EH (cell line): ENCODE results near the gene OR52A1.
A peak's percentile ranks its signal among the peaks of the same experiment; 100 is the strongest.
"Not testable (repeated sequence)": the region's sequence is repeated elsewhere in the genome, so short reads cannot be mapped to it uniquely, and the experiment has no call there.

Experiments used
- DNase-seq: peaks from one replicate; pipeline ENCODE4 v3.0.0-alpha.2; 2015; ENCODE audit warnings: low read depth

The OR52A1 gene

DNA sequence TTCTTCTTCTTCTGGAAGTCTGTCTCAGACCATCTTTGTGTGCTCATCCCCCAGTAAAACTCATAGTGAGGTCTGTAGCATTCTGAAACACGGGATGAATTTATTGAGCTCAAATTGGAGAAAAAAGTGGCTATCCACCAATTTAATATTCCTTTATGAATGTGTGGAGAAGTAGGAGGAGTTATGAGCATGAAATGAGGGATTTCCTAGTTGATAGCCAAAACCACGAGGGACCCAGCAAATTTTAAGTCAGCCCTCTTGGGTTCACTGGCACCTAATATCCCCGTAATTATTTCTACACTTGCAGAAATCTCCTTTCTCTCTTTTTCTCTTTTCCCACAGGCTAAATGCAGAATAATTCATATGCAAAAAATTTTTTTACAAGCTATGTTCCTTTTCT, at the start of gene OR52A1:
Gene OR52A1 (minus strand): TSS at position 101 of the 400 bp plus-strand sequence. CDS start 2,388 bp downstream, outside the sequence.
- DNase-seq: no peak

DNA sequence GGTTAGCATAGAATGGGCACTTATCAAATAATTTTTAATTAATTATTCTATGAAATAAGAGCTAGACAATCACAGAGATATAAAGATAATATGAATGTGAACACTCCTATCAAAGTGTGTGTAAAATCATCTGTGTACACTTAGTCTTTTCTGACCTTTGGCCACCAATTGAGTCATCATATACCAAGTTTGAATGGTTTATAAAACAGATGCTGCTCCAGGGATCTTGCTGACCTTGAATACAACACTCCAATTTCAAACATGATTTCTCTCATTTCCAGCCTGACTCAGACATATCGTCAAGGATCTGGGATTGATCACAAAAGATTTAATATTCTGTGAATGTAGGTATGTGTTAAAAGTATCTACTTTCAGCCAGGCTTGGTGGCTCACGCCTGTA, 48.8 kb upstream of the OR52A1 start:
- no peak for DNase-seq

DNA sequence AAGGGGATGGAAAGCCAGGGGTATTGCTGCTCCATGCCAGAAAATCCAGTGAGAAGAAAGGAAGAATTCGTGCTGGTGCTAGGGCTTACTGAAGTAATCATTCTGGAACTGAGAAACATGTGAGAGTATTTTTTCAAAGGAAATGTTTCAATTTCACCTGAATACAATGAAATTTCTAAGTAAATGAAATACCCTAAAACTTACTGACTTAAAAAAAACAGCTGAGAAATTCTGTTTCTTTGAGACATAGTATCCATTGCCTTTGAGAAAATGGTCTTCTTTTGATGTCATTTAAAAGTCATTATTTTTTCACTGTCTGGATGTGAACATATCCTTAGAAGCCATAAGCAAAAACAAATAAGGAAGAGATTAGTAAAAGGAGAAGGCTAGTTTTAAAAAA, 46.0 kb upstream of the OR52A1 start, which contains the start of gene OR51V1:
Gene OR51V1 (minus strand): TSS at position 101 of the 400 bp plus-strand sequence. CDS start 0 bp downstream, at position 101.
- DNase-seq: no peak

DNA sequence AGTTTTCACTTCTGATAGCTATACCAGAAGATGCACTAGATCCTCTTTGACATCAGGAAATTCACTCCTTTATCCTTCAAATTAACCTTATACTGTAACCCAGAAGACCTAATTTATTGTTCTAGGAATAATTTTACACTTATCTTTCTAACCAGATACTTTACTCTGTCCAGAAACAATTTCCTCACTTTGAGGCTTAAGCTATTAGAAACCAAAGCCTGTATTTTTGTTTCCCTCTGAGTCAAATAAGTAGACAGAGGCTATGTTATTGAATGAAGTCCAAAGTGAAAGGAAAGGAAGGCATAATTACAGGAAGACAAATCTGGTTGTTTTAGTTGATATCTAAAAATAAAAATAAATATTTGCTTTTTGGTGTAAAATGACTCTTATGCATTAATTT, 43.7 kb upstream of the OR52A1 start:
- no peak for DNase-seq

DNA sequence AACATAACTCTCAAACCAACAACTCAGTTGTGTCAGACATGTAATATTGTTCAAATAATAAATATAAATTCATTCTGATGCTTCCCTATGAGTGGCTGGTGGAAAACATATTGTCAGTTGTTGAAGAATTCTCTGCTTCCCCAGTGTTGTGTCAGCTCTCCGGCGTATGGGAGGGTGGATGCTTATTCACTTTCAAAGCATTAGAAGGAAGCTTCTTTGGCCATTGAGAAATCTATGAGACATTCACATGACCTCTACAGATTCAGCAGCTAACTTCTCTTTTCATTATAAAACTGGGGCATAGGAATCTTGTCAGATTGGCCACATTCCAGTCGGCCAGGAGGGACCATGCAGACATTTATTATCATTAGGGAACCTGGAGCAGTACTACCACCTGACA, 43.0 kb upstream of the OR52A1 start:
- DNase-seq: peak; percentile 40

DNA sequence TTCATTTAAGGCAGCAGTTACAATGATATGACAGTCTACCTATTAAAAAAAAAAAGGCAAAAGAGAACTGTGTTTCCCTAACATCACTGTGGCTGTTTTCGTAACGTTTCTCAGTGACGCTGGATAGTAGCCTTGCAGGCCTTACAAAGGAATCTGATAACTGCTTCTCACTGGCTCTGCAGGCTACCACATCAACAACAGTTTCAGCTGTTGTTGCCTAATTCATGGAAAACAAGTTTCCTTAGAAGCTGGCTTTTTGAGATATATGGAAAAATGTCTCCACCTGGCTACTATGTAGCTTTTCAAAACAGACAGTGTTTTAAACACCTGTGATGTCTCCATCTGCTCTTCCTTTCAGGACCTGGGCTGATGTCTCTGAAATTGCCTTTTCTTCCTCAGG, 42.2 kb upstream of the OR52A1 start:
- DNase-seq: no peak

DNA sequence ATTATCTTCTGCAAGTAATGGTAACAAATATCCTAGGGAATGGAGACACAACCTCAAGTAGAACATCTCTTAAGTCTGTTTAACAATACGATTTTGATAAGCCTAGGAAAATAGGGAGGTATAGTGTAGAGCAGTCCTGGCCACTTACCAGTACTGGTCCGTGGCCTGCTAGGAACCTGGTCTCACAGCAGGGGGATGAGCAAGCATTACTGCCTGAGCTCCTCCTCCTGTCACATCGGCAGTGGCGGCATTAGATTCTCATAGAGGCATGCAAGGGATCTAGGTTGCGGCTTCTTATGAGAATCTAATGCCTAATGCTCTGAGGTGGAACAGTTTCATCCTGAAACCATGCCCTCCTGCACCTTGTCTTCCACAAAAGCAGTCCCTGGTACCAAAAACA, 41.5 kb upstream of the OR52A1 start:
- DNase-seq: no peak

DNA sequence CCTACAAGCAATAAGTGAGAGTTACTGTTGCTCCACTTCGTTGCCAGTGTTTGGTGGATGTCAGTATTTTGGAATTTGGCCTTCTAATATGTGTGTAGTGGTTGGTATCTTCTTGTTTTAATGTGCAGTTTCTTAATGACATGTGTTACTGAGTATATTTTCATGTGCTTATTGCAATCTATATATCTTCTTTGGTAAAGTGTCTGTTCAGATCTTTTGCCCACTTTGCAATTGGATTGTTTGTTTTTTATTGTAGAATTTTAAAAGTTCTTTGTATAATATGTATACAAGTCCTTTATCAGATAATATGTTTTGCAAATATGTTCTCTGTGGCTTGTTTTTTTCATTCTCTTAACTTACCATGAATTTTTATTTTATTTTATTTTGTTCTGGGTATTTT, 38.2 kb upstream of the OR52A1 start:
- no peak for DNase-seq

DNA sequence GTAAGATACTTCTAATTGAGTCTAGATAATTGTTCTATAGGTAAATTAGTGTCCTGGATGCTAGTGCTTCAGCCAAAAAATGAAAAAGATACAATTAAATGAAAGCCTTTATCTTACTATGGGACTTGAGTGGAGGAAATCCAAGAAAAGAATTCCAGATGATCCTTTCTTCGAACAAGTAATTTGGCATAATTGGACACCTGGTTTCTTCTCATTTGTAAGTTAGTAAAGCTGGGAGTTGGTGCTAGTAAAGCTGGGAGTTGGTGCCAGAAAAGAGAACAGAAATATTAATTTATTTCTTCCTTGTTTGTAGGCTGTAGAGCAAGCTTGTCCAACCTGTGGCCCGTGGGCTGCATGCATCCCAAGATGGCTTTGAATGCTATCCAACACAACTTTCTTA, 33.6 kb upstream of the OR52A1 start:
- DNase-seq: no peak

DNA sequence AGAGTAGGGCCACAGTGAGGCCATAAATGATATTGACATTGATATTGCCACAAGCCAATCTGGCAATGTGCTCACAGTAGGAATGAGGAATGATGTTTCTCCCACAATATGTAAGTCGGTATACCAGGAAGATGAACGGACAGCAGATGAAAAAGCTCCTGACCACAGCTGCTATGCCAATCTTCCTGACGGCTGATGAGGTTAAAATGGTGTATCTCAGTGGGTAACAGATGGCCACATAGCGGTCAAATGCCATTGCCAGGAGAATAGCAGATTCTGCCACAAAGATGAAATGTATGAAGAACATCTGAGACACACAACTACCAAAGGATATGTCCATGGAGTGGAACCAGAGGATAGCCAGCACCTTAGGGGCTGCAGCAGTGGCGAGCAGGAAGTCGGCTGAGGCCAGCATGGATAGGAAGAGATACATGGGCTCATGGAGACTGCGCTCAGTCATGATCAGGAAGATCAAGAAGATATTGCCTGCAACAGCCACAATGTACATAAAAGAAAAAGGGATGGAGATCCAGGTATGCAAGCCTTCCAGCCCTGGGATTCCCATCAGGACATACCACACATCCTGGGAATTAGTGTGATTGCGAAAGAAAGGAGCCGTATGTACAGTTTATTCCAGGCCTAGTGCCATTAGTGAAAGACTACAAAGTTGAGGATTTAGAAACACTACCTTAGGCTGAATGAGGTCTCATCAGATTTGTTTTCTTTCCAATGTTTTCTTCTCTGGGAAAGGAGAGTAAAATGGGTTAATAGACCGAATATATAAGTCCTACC, 23.7 kb upstream of the OR52A1 start:
- DNase-seq: no peak

DNA sequence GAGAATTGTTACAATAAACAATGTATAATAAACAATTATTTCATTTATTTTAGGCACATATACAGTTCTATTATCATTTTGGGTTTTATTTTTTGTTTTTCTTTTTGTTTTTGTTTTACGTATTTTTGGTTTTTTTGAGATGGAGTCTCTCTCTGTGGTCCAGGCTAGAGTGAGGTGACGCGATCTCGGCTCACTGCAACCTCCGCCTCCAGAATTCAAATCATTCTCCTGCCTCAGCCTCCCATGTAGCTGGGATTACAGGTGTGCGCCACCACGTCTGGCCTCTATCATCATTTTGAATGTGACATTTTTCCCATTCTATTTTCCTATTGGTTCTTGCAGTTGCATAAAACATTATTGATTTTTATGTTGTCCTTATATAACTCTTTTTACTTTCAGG, 20.4 kb upstream of the OR52A1 start:
- no peak for DNase-seq

DNA sequence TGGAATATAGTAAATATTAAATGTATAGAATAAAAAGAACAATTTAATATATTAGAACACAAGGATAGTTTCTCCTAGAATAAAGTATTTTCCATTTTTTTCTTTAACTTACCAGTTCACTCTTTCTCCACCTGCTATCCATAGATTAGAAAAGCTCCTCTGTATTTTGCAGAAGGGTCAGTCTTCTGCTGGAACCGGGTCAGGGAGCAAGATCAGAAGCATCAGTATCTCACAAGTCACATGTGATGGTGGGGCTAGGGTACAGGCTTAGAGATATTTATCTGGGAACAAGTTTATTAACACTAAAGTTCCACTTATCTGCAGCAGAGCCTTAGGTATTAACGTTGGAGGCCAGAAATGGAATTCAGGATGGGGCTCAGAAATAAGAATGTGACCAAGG, 17.3 kb upstream of the OR52A1 start:
- no peak for DNase-seq

DNA sequence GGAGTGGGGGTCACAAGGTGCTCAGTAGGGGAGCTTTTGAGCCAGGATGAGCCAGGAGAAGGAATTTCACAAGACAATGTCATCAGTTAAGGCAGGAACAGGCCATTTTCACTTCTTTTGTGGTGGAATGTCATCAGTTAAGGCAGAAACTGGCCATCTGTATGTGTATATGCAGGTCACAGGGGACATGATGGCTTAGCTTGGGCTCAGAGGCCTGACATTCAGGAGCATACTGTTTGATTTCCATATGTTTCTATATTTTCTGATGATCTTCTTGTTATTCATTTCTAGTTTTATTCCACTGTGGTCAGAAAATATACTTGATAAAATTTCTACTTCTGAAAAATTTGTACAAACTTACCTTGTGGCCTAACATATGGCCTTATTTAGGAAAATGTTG, 11.3 kb upstream of the OR52A1 start:
- not testable (repeated sequence) for DNase-seq

DNA sequence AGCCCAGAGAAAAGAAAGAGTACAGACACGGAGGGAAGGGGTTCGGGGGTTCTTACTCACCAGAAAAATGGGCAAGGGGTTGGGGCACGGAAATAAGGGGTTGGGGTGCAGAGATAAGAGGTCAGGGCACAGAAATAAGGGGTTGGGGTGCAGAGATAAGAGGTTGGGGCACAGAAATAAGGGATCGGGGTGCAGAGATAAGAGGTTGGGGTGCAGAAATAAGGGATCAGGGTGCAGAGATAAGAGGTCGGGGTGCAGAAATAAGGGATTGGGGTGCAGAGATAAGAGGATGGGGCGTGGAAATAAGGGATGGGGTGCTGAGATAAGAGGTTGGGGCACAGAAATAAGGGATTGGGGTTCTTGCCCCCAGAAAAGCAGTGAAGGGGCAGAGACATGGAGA, 10.2 kb upstream of the OR52A1 start:
- not testable (repeated sequence) for DNase-seq

DNA sequence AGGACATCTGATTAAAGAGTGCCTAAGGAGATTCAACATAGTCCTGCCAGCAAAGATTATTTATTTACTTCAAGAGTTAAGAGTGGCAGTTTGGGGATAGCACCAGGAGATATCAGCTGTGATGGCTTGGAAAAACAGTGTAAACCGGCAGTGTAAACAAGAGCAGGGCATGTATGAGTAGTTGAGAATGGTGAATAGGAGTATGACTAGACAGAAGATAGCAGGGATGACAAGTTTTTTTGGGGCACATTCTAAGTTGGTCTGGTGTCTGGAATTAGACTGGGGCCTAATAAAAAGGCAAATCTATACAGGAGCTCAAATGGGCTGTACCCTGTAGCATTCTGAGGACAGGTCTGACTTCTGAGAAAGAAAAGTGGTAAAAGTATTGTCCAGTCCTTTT, 6.5 kb upstream of the OR52A1 start:
- not testable (repeated sequence) for DNase-seq

DNA sequence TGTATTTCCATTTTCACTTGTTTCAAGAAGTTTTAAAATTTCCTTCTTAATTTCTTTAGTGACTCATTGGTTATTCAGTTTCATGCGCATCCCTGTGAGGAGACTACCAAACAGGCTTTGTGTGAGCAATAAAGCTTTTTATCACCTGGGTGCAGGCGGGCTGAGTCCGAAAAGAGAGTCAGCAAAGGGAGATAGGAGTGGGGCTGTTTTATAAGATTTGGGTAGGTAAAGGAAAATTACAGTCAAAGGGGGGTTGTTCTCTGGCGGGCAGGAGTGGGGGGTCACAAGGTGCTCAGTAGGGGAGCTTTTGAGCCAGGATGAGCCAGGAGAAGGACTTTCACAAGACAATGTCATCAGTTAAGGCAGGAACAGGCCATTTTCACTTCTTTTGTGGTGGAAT, 5.7 kb upstream of the OR52A1 start:
- DNase-seq: not testable (repeated sequence)

DNA sequence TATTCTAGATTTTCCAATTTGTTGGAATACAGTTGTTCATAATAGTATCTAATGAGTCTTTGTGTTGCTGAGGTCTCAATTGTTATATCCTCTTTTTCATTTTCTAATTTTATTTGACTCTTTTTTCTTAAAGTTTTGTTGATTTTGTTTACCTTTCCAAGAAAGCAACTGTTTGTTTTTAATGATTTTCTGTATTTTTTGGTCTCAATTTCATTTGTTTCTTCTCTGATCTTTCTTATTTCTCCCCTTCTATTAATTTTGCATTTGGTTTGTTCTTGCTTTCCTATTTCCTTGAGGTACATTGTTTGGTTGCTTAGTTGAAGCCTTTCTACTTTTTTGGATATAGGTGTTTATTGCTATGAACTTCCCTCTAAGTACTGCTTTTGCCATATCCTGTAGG, 5.2 kb upstream of the OR52A1 start:
- no peak for DNase-seq

DNA sequence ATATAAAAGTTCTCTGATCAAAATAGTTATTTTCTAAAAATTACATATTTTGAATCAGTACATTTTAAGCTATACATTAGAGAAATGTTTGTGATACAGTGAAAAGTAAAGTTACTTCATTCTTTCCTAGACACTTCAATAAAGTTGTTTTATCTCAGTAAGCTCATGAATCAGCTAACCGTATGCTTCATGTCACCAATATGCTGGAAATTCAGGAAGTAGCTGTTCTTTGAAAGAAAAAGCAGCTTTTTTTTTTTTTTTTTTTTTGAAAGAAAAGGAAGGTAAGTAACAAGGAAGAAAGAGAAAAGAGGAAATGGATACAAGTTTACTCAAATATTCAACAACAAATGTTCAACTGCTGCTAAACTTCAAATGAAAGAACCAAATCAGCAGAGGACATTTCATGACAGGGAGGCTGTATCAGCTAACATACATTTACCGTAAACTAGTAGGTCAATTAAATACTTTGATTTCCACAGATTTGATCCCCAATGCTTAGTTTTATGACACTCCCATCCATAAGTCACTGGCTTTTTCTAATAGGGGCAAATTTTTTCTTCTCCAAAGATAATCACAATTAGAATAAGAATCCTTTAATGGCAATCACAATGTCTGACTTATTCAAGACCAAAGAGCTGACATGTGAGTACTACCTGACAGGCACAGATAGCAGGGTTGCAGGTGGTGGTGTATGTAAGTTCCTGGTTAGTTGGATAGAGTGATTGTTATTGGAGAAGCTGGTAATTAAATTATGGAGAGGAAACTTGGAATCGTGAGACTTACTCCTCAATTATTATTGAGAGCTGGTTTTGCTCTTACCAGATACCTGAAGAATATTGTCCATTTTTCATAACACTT, 754 bp downstream of the OR52A1 start:
- no peak for DNase-seq

DNA sequence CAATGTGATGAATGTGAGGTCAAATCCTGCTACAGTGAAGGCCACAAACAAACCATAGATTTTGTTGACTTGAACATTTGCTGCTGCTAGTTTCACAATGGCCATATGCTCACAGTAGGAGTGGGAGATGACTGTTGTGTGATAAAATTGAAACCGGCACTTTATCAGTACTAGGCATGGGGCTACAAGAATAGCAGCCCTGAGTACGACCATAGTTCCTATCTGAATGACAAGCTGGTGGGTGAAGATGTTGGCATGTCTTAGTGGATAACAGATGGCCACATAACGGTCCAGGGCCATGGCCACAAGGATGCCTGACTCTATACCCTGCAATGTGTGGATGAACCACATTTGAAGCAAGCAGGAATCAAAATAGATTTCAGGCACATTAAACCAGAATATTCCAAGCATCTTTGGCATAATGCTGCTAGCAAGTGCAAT, 2.8 kb downstream of the OR52A1 start:
- DNase-seq: no peak

DNA sequence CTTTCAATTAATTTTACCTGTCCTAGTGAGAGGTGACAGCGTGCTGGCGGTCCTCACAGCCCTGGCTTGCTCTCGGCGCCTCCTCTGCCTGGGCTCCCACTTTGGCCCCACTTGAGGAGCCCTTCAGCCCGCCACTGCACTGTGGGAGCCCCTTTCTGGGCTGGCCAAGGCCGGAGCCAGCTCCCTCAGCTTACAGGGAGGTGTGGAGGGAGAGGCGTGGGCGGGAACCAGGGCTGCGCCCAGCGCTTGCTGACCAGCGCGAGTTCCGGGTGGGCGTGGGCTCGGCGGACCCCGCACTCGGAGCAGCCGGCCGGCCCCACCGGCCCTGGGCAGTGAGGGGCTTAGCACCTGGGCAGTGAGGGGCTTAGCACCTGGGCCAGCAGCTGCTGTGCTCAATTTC, 10.4 kb downstream of the OR52A1 start:
- not testable (repeated sequence) for DNase-seq

DNA sequence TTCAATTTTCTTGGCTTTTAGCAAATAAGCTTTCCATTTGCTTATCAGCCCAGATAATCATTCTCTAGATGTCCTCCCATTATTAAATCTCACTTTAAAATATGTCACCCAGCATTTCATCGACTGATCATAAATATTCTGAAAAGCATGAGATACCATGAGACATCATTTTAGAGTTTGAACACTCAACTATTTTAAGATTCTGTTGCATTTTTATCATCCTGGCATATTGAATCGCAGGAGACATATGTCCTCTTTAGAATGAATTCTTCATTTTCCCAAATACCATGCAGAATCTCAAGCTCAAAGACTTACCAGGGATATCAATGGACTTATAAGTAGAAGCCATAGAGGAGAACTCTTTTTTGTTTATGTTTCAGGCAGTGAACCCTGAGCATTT, 16.6 kb downstream of the OR52A1 start, which contains the start of gene OR52A5:
Gene OR52A5 (minus strand): TSS at position 361 of the 400 bp plus-strand sequence. CDS start 5,714 bp downstream, outside the sequence.
- DNase-seq: no peak

DNA sequence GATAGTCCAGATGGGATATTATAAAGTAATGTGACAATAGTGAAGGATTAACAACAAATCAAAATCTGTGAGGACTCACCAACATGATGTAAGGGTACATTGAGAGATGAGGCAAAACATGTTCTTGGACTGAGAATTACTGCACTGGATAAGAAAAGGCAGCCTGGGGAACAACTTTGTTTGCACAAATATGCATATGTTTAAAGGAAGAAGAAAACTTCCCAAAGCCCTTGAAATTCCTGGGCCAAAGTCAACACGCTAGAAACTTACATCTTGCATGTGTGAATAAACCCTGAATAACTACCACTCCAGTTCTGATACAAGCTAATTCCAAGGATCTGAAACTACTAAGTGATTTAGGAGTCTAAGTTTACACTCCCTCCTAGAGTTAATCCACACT, 17.5 kb downstream of the OR52A1 start:
- DNase-seq: no peak

DNA sequence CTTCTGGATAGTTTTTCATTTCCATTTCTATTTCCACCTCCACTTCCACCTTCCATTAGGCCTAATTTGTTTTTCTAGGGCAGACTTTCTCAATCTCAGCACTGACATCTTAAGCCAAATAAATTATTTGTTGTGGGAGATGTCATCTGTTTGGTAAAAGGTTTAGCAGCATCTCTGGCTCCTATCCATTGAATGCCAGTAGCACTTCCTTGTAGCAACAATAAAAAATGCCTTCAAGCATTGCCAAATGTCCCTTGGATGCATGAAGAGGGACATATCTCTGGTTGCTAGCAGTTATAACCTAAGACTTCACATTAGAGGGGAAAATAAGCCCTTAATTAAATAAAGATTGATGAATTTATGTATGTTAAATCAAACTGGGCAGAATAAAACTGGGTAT, 18.3 kb downstream of the OR52A1 start:
- DNase-seq: no peak
